ENCODE data around the gene SP4.
A peak's percentile ranks its signal among the peaks of the same experiment; 100 is the strongest.
"Not testable (repeated sequence)": the region's sequence is repeated elsewhere in the genome, so short reads cannot be mapped to it uniquely, and the experiment has no call there.

The SP4 gene

GRCh38 chr7:21532485-21532884 lies 104.6 kb downstream of the SP4 start:
- TF ChIP-seq SPI1 (IDR thresholded peaks at IDR 0.05; ENCODE audit: borderline replicate concordance, low read depth) = peak; percentile 33; the same call in 1 of the 2 replicates
- not testable (repeated sequence) for H3K27ac ChIP-seq (replicated peaks); DNase-seq (ENCODE audit: low read depth in 1 of 2, low spot score in 1 of 2); H3K4me3 ChIP-seq (replicated peaks; ENCODE audit: insufficient read depth, low read length); H3K27me3 ChIP-seq (ENCODE audit: insufficient read depth, poor library complexity, severe bottlenecking)

GRCh38 chr7:21533646-21534045 lies 105.8 kb downstream of the SP4 start:
- H3K4me3 ChIP-seq (replicated peaks; ENCODE audit: insufficient read depth, low read length); H3K27me3 ChIP-seq (ENCODE audit: insufficient read depth, poor library complexity, severe bottlenecking); H3K27ac ChIP-seq (replicated peaks); DNase-seq (ENCODE audit: low read depth in 1 of 2, low spot score in 1 of 2): not testable (repeated sequence)

GRCh38 chr7:21536445-21537118 lies 108.7 kb downstream of the SP4 start:
- H3K27ac ChIP-seq (replicated peaks); H3K4me3 ChIP-seq (replicated peaks; ENCODE audit: insufficient read depth, low read length); DNase-seq (ENCODE audit: low read depth in 1 of 2, low spot score in 1 of 2); H3K27me3 ChIP-seq (ENCODE audit: insufficient read depth, poor library complexity, severe bottlenecking): not testable (repeated sequence)

- Histone ChIP-seq H3K27ac (replicated peaks) (no peak overlapping the region), H3K27me3 (ENCODE audit: insufficient read depth, poor library complexity, severe bottlenecking) (peaks cover 23% of the 10 kb centered on the region), H3K4me3 (replicated peaks; ENCODE audit: insufficient read depth, low read length) (no peak overlapping the region)
- DNase-seq (ENCODE audit: low read depth in 1 of 2, low spot score in 1 of 2) = no peak
- TF ChIP-seq REST (IDR thresholded peaks at IDR 0.05; ENCODE audit: insufficient replicate concordance, low read depth) = no peak
- no peak for TF ChIP-seq GABPA (IDR thresholded peaks at IDR 0.05; ENCODE audit: low read depth)
- no peak for TF ChIP-seq SPI1 (IDR thresholded peaks at IDR 0.05; ENCODE audit: borderline replicate concordance, low read depth)
- no peak for TF ChIP-seq POLR2AphosphoS5 (IDR thresholded peaks at IDR 0.05; ENCODE audit: low read depth)
- TF ChIP-seq CTCF (IDR thresholded peaks at IDR 0.05; ENCODE audit: insufficient read depth, low read length) = no peak
These were observed 111.1 kb downstream of the SP4 start for GRCh38 chr7:21538936-21539495.

- H3K4me3 ChIP-seq (replicated peaks; ENCODE audit: insufficient read depth, low read length) = 0 out of 2 replicates have a peak within 1 kb of the TSS, but pooled peaks have one; percentile 2
- no peak for DNase-seq (ENCODE audit: low read depth in 1 of 2, low spot score in 1 of 2)
- TF ChIP-seq POLR2AphosphoS5 (IDR thresholded peaks at IDR 0.05; ENCODE audit: low read depth) = no peak
- no peak for TF ChIP-seq CTCF (IDR thresholded peaks at IDR 0.05; ENCODE audit: insufficient read depth, low read length)
- no peak for TF ChIP-seq SPI1 (IDR thresholded peaks at IDR 0.05; ENCODE audit: borderline replicate concordance, low read depth)
- no peak for TF ChIP-seq GABPA (IDR thresholded peaks at IDR 0.05; ENCODE audit: low read depth)
- no peak for TF ChIP-seq REST (IDR thresholded peaks at IDR 0.05; ENCODE audit: insufficient replicate concordance, low read depth)
- no peak within 1 kb of the TSS for H3K27ac ChIP-seq (replicated peaks)
- H3K27me3 ChIP-seq (ENCODE audit: insufficient read depth, poor library complexity, severe bottlenecking) = peaks cover 27% of the 10 kb centered on the region
These were observed 115.1 kb downstream of the SP4 start, which contains the start of gene DNAH11 for GRCh38 chr7:21542891-21543527. Gene DNAH11 (plus strand): TSS chr7:21543039. CDS start chr7:21543246, 207 bp downstream.

Measured in HL-60 (cell line).